Peyer's patch (tissue), 4 donors: Measurements from ENCODE around the gene CDIP1.

Source experiments
- POLR2A ChIP-seq, 2 donors: fragments of 450-650 bp; IDR thresholded peaks; one replicate each; pipeline ENCODE4 v1.5.1; 2017; ENCODE audit warnings: antibody characterized with exemption in 2 of 2, mild to moderate bottlenecking in 2 of 2, moderate library complexity in 2 of 2
- TF ChIP-seq, protein P1 (sequence below), 6 experiments: fragments of 450-650 bp in 4 of 6; fragments of 200-600 bp in 2 of 6; sonication (generic) in 1 of 6; IDR thresholded peaks; one replicate each; pipeline ENCODE4 v1.5.1; 2017 to 2019; ENCODE audit warnings: antibody characterized with exemption in 6 of 6, mild to moderate bottlenecking in 3 of 6, moderate library complexity in 1 of 6

DNA sequence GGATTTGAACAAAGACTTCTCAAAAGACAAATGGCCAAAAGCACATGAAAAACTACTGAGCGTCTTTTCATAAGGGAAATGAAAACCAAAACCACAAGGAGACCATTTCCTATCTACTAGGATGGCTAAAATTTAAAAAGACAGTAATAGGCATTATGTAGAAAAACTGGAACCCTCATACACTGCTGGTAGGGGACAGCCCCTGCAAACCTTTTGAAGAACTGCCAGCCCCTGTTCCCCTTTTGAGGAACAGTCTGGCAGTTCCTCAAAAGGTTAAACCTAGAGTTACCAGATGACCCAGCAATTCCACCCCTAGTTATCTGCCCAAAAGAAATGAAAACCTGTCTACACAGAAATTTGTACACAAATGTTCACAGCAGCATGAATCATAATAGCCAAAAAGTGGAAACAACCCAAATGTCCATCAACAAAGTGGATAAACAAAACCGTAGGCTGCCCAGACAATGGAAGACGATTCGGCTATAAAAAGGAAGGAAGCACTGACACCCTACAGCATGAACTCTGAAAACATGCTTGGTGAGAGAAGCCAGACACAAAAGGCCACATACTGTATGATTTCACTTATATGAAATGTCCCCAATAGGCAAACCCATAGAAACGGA, 22.9 kb downstream of the CDIP1 start:
- TF ChIP-seq, protein P1, sequence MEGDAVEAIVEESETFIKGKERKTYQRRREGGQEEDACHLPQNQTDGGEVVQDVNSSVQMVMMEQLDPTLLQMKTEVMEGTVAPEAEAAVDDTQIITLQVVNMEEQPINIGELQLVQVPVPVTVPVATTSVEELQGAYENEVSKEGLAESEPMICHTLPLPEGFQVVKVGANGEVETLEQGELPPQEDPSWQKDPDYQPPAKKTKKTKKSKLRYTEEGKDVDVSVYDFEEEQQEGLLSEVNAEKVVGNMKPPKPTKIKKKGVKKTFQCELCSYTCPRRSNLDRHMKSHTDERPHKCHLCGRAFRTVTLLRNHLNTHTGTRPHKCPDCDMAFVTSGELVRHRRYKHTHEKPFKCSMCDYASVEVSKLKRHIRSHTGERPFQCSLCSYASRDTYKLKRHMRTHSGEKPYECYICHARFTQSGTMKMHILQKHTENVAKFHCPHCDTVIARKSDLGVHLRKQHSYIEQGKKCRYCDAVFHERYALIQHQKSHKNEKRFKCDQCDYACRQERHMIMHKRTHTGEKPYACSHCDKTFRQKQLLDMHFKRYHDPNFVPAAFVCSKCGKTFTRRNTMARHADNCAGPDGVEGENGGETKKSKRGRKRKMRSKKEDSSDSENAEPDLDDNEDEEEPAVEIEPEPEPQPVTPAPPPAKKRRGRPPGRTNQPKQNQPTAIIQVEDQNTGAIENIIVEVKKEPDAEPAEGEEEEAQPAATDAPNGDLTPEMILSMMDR (IDR thresholded peaks at IDR 0.05), result no peak
- no peak for TF ChIP-seq POLR2A (IDR thresholded peaks at IDR 0.05)
